Calu3 (cell line): ENCODE results near the gene TREM2. TPM values are rescaled to one million over a fixed set of nuclear protein-coding genes. Genes with fewer than 3 reads are reported as not detected.

ENCODE experiments used
- BruUV-seq: library from RNA; stranded (reverse); fragments of 400-500 nt; replicated peaks from 2 replicates; lab custom pipeline; 2021; lab: Mats Ljungman, UMichigan
- CTCF ChIA-PET: fragments of 300-600 bp; sonication (Branson Sonifier 250); formaldehyde crosslinking; loops from one replicate; lab custom pipeline; 2022; ENCODE audit warnings: antibody characterized with exemption; lab: Charles Lee
- DNase-seq: peaks from one replicate; pipeline ENCODE4 v3.0.0; 2022
- H3K27ac Mint-ChIP-seq: one replicate; pipeline ENCODE4 v1.8.0; 2022; ENCODE audit warnings: mixed read lengths; ENCODE audit not compliant: unreplicated experiment
- H3K27me3 Mint-ChIP-seq: one replicate; pipeline ENCODE4 v1.8.0; 2022; ENCODE audit warnings: mixed read lengths; ENCODE audit not compliant: unreplicated experiment
- H3K36me3 Mint-ChIP-seq: one replicate; pipeline ENCODE4 v1.8.0; 2022; ENCODE audit warnings: mild to moderate bottlenecking, moderate library complexity, mixed read lengths; ENCODE audit not compliant: insufficient read depth, unreplicated experiment
- H3K4me1 Mint-ChIP-seq: one replicate; pipeline ENCODE4 v1.8.0; 2022; ENCODE audit warnings: mild to moderate bottlenecking, low read depth, mixed read lengths; ENCODE audit not compliant: unreplicated experiment
- H3K4me3 Mint-ChIP-seq: one replicate; pipeline ENCODE4 v1.8.0; 2022; ENCODE audit warnings: mild to moderate bottlenecking, low read depth, moderate library complexity, mixed read lengths; ENCODE audit not compliant: unreplicated experiment
- H3K9me3 Mint-ChIP-seq: one replicate; pipeline ENCODE4 v1.8.0; 2022; ENCODE audit warnings: low read depth, mixed read lengths; ENCODE audit not compliant: unreplicated experiment
- intact Hi-C: fragments of 100-400 bp; cut with micrococcal nuclease; formaldehyde crosslinking; loops from one replicate; pipeline ENCODE4 v1.10.0; 2022; ENCODE audit not compliant: unreplicated experiment
- total RNA-seq: library from RNA; stranded (reverse); gene quantifications from 2 replicates; pipeline ENCODE4 v1.2.3, GENCODE V29; 2022
- TF ChIP-seq, protein P1 (sequence below): fragments of 200-600 bp; IDR thresholded peaks from one replicate; pipeline ENCODE4 v1.8.0; 2022; ENCODE audit warnings: antibody characterized with exemption; ENCODE audit not compliant: unreplicated experiment

Gene TREM2
- total RNA-seq, 1 experiment from 2014 or later: not detected

DNA sequence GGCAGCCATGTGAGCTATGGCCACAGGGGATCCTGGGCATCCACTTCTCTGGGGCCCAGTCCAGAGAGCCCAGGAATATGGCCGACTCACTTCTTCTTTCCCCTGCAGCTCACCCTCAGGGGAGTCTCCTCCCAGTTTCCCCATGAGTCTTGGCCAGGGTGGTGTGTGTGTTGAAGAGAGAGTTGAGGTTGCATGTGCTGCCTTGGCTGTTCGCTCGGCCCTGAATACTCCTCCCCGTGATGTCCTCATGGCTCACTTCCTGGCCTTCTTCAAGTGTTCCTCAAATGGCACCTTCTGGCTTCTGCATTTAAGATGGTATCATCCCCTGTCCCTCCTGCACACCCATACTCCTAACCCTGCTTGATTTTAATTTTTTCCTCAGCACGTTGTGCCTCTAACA lies 5.6 kb downstream of the TREM2 start:
- DNase-seq: no peak
- Mint-ChIP-seq H3K9me3 (no peaks in the 10 kb centered on the region), H3K36me3 (no peaks in the 10 kb centered on the region), H3K27me3 (peaks cover 70% of the 10 kb centered on the region), H3K27ac (no peak overlapping the region), H3K4me3 (no peak overlapping the region), H3K4me1 (no peaks in the 10 kb centered on the region)
- BruUV-seq: no TSS peak
- CTCF ChIA-PET: no interaction called here
- TF ChIP-seq, protein P1, sequence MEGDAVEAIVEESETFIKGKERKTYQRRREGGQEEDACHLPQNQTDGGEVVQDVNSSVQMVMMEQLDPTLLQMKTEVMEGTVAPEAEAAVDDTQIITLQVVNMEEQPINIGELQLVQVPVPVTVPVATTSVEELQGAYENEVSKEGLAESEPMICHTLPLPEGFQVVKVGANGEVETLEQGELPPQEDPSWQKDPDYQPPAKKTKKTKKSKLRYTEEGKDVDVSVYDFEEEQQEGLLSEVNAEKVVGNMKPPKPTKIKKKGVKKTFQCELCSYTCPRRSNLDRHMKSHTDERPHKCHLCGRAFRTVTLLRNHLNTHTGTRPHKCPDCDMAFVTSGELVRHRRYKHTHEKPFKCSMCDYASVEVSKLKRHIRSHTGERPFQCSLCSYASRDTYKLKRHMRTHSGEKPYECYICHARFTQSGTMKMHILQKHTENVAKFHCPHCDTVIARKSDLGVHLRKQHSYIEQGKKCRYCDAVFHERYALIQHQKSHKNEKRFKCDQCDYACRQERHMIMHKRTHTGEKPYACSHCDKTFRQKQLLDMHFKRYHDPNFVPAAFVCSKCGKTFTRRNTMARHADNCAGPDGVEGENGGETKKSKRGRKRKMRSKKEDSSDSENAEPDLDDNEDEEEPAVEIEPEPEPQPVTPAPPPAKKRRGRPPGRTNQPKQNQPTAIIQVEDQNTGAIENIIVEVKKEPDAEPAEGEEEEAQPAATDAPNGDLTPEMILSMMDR: no peak
- intact Hi-C loops: no loop called here

DNA sequence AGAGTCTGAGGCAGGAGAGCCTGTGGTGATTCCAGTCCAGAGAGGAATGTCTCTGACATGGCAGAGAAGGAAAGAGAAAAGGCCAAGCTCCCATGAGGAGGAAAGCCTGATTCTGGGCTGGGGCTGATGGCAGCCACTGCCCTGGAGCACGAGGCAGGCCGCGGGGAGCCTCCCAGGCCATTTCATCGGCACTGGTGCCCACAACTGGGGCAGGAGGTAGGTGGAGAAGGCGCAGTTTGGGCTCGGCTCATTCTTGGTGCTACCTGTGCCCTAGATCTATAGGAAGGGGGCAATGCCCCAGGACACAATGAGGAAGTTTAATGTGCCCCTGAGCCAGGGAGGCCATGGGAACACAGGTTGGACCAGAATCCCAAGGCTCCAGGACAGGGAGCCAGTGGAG lies 6.1 kb downstream of the TREM2 start:
- no peak overlapping the region for H3K27ac Mint-ChIP-seq
- TF ChIP-seq, protein P1: no peak
- no peak overlapping the region for H3K4me3 Mint-ChIP-seq
- H3K4me1 Mint-ChIP-seq: no peaks in the 10 kb centered on the region
- no TSS peak for BruUV-seq
- DNase-seq: no peak
- H3K36me3 Mint-ChIP-seq: no peaks in the 10 kb centered on the region
- CTCF ChIA-PET: no interaction called here
- intact Hi-C loops: no loop called here
- H3K27me3 Mint-ChIP-seq: peaks cover 65% of the 10 kb centered on the region
- H3K9me3 Mint-ChIP-seq: no peaks in the 10 kb centered on the region

DNA sequence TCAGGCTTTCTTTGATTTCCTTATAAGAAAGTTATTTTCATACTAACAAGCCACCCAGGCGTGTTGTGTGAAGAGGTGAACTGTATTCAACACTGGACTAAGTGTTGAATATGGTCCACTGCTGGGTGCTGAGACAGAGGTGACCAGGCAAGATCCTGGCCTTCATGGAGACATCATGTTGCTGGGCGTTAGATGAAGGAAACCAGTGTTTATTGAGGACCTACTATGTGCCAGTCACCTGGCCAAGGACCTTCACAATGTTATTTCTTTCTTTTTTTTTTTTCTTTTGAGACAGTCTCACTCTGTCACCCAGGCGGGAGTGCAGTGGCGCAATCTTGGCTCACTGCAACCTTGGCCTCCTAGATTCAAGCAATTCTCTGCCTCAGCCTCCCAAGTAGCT lies 6.9 kb downstream of the TREM2 start:
- Mint-ChIP-seq H3K9me3 (no peaks in the 10 kb centered on the region), H3K4me1 (no peaks in the 10 kb centered on the region), H3K27ac (no peak overlapping the region), H3K4me3 (no peak overlapping the region), H3K36me3 (no peaks in the 10 kb centered on the region), H3K27me3 (peaks cover 67% of the 10 kb centered on the region)
- no TSS peak for BruUV-seq
- TF ChIP-seq, protein P1: no peak
- CTCF ChIA-PET: no interaction called here
- intact Hi-C loops: no loop called here
- no peak for DNase-seq

DNA sequence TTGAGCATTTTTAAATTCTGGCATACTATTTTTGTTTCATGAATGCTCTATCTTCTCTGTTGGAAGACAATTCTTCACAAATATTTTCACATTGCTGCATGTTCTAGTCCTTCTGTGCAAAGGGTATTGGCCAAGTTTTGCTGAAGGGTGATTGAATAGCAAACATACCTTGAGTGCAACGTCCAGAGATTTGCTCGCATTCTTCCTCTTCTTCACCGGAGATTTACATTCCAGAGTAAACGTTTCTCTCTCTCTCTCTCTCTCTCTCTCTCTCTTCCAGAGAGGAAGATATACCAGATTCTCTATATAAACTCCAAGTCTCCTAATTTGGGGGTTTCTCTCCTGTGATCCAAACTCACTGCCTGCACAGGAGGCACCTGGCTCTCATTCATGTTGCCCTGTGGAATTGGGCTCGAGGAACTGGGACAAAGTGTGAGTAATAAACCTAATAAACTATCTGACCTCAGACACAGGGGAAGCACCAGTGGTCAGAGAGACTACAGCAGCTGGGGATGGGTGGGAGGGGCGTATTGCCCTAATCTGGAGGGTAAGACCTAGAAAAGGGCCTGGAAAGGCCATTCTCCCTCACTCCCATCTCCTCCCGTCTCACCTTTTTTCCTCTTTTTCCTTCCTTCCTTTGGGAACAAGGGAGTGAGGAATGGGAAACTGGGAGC lies 7.6 kb downstream of the TREM2 start:
- H3K27me3 Mint-ChIP-seq: peaks cover 67% of the 10 kb centered on the region
- CTCF ChIA-PET: no interaction called here
- H3K9me3 Mint-ChIP-seq: no peaks in the 10 kb centered on the region
- intact Hi-C loops: no loop called here
- DNase-seq: no peak
- BruUV-seq: no TSS peak
- no peaks in the 10 kb centered on the region for H3K4me1 Mint-ChIP-seq
- H3K36me3 Mint-ChIP-seq: no peaks in the 10 kb centered on the region
- no peak overlapping the region for H3K27ac Mint-ChIP-seq
- TF ChIP-seq, protein P1: no peak
- H3K4me3 Mint-ChIP-seq: no peak overlapping the region
